Activated gamma-delta T cell treated with anti-CD3 and anti-CD28 coated beads, Interleukin-2, amount 50 U/mL, for 16 hours (primary cell): ENCODE measurements around the gene OR4K15.
"Not testable (repeated sequence)": the region's sequence is repeated elsewhere in the genome, so short reads cannot be mapped to it uniquely, and the experiment has no call there.

ENCODE experiments used
- DNase-seq: peaks from one replicate; pipeline ENCODE4 v3.0.0-alpha.2; 2020; ENCODE audit warnings: low read depth

OR4K15 gene, protein sequence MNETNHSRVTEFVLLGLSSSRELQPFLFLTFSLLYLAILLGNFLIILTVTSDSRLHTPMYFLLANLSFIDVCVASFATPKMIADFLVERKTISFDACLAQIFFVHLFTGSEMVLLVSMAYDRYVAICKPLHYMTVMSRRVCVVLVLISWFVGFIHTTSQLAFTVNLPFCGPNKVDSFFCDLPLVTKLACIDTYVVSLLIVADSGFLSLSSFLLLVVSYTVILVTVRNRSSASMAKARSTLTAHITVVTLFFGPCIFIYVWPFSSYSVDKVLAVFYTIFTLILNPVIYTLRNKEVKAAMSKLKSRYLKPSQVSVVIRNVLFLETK

DNA sequence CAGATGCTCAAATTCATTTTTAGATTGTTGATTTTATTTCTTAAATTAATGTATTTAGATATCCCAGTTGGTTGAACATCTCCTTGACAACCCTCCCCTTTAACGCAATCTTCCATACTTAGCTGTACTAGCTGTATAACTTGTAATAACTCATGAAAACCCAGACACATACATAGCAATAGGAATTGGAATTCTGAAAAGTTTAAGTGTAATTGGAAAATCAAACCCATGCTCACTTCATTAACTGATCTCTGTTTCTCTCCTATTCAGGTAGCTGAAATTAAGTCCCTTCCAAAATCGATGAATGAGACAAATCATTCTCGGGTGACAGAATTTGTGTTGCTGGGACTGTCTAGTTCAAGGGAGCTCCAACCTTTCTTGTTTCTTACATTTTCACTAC lies at the start of gene OR4K15:
Gene OR4K15, plus strand, starts transcription at position 301 of the 400 bp plus-strand sequence. Its CDS starts 0 bp downstream, at position 301.
- DNase-seq, result no peak

DNA sequence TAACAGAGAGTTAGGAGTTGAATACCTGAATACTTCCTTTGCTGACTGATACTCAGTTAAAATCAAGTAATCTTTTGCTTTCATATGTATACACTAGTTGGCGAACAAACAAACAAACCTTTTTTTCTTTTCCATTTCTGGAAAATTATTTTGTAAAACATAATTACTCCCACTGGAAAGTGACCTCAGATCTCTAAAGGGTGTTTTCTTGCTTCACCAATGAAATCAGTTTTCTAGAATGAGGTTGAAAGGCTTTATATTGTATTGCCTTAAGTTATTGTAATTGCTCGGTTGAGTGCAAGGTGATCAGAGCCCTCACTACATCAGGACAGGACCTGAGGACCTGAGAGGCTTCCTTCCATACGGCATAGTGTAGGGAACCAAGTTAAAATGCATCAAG lies 44.8 kb upstream of the OR4K15 start, which contains the start of gene OR4K1:
Gene OR4K1, plus strand, starts transcription at position 301 of the 400 bp plus-strand sequence. CDS start 4,750 bp downstream, outside the sequence.
- no peak for DNase-seq

DNA sequence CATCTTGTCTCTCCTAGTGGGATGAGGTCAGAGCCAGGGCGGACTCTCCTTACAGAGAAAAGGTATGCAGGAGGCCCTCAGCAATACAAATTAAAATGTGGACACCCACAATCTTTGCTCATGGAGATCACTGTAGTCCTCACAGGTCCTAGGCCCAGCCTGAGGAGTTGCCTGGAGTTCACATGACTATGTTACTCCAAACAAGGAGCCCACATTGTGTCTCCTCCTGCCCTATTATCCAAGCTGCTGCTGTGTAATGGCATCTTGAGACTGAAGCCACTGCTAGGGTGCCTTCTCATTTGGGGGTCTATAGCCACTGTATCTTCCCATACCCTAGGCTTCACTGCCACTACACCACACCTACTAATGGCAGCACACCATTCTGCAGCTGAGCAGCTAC lies 33.7 kb upstream of the OR4K15 start:
- DNase-seq, result no peak

DNA sequence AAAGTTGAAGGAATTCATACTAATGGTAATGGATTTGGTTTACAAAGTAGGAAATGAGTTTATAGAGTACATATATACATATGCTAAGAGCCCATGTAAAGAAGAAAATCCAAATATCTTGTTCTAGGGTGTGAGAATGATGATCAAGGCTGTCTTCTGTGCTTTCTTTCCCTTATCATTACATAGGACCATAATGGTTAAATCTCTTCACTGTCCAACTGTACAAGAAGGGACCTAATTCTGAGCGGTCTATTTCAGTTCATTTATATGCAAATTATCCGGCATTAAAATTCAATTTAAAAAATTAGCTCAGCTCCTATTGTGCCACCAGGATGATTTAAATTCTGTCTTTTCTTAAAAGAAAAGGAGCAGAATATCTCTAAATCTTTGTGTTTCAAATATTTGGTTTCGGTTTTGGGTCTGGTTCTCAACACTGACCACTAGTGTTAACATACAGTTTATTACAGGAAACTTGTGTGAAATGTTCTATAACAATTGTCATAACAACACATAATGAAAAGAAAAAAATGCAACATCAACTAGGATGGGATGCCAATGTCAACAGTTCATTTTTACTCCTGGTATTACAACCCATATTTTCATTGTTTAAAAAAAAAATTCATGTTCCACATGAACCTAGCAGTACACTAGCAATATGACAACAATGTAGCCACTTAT lies 27.8 kb upstream of the OR4K15 start:
- DNase-seq, result no peak

DNA sequence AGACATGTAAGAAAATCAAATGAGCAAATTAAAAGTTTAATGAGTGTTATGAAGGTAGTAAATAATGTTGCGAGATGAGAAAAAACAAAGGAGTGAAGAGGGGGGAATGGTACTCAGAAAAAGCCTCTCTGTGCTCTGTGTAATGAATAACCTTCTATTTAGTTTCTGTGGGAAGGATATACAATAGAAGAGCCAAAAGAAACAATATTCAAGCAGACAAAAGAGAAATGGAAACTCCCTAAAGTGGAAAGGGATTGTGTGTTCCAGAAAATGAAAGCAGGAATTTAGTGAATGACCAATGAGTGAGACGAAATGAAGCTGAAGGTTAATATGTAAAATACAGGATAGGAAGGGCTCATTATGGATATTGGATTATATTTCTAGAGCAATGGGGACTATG lies 26.2 kb upstream of the OR4K15 start:
- DNase-seq, result no peak

DNA sequence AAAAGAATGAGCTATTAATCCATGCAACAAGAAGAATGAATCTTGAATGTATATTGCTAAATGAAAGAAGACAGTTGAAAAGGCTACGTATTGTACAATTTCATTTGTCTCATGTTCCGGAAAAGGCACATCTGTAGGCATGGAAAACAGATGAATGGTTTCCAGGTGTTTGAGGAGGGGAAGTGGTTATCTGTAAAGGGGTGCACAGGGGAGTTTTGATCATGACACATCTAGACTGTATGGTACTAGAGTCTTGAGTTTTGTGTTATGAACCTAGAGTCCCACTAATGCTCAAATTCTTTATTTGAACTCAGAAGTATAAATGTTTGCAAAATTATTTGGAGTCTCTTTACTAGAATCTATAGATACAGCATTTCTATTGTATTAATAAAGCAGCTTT lies 5.7 kb upstream of the OR4K15 start:
- DNase-seq, result not testable (repeated sequence)

DNA sequence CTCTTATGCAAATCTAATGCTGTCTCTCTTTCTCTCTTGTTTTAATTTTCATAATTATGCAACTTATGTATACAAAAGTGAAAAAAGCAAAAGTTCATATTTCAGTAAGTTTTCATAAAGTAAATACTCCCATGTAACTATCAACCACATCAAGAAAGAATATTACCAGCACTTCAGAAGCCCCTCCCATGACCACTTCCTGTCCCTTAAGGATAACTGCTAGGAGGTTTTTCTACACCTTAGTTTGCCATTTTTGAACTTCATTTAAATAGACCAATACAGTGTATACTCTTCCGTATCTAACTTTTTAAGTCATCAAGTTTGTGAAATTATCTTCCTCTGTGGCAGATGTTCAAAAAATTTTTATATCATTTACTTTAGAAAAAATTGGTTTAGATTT lies 547 bp upstream of the OR4K15 start:
- DNase-seq, result no peak

DNA sequence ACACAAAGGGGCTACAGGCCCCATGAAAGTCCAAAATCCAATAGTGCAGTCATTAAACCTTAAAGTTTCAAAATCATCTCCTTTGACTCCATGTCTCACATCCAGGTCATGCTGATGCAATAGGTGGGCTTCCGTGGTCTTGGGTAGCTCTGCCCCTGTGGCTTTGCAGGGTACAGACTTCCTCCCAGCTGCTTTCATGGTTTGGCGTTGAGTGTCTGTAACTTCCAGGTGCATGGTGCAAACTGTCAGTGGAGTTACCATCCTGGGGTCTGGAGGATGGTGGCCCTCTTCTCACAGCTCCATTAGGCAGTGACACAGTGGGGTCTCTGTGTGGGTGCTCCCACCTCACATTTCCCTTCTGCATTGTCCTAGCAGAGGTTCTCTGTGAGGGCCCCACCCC lies 18.0 kb downstream of the OR4K15 start:
- no peak for DNase-seq

DNA sequence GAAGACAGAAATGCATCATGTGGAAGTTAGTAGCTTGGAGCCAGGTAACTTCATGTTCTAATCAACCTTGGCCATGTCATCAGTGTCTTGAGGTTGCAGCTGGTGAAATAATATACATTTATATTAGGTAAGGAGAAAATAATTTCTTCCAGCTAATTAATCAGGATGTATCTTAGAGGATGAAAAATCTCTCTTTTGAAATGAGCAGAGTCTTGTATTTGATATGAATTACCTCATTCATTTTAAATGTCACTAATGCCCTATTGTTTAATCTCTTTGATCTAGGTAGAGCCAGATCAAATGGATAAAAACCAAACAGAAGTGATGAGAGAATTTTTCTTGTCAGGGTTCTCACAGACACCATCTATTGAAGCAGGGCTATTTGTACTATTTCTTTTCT lies 26.5 kb downstream of the OR4K15 start, which contains the start of gene OR4Q2:
Gene OR4Q2, plus strand, starts transcription at position 301 of the 400 bp plus-strand sequence.
- no peak for DNase-seq

DNA sequence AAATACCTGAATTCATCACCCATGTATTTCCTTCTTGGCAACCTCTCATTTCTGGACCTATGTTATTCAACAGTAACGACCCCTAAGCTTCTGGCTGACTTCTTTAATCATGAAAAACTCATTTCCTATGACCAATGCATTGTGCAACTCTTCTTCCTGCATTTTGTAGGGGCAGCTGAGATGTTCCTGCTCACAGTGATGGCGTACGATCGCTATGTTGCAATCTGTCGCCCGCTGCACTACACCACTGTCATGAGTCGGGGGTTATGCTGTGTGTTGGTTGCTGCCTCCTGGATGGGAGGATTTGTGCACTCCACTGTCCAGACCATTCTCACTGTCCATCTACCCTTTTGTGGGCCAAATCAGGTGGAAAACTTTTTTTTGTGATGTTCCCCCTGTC lies 26.9 kb downstream of the OR4K15 start:
- DNase-seq, result no peak

DNA sequence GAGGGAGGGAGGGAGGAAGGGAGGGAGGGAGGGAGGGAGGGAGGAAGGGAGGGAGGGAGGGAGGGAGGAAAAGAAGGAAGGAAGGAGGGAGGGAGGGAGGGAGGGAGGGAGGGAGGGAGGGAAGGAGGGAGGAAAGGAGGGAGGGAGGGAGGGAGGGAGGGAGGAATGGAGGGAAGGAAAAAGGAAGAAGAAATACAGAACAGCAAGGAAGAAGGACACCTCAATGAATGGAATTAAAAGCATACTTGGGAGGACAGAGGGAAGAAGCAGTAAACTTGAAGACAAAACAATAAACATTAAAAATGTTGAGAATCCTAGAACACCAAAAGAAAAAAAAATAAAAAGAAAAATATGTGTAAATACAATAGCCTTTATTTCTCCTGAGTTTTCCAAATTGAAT lies 32.8 kb downstream of the OR4K15 start:
- no peak for DNase-seq

DNA sequence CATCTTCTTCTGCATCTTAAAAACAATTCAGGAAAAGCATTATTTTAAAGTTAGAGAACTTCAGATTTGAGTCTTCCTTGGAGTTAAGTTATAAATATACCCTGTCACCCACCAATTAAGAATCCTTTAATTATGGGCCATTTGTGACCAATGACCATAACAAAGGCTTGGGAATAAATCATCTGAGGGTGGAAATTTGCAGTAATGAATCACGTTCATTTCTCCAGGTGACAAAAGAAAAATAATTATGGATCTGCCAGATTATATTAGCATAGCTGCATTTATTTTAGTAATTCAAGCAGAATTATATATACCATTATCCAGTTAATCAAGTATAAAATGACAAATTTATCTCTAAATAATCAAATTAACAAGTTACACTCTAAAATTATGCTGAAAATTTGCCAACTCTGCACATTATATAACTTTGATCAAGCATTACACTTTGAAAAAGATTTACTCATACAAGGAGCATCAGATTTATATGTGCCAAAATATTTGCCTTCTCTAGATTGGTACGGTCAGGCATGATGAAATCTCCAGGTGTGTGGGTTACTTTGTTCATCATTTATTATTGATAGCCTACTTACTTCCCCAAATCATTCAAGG lies 44.0 kb downstream of the OR4K15 start, which contains the start of gene OR4K14:
Gene OR4K14, minus strand, starts transcription at position 51 of the 609 bp plus-strand sequence. CDS start 4,114 bp downstream, outside the sequence.
- no peak for DNase-seq
